Naive thymus-derived CD4-positive, alpha-beta T cell (primary cell): Measurements from ENCODE around the gene MYF5. TPM values are rescaled to one million over a fixed set of nuclear protein-coding genes. Genes with fewer than 3 reads are reported as not detected.

Source experiments
- ATAC-seq: fragments of 150-1000 bp; cut with Tn5 transposase; 2 replicates; pipeline ENCODE4 v1.10.0; 2021; ENCODE audit warnings: mild to moderate bottlenecking, moderate library complexity
- CTCF ChIA-PET: fragments of 350-600 bp; sonication (Branson Sonifier 250); formaldehyde crosslinking; loops from one replicate; lab custom pipeline; 2021; ENCODE audit warnings: antibody characterized with exemption; lab: Charles Lee
- POLR2A ChIA-PET: fragments of 350-600 bp; sonication (Branson Sonifier 250); formaldehyde crosslinking; loops from one replicate; lab custom pipeline; 2021; ENCODE audit warnings: antibody characterized with exemption, inconsistent platforms; lab: Charles Lee
- DNase-seq, 9 donors: peaks; one replicate each; pipeline versions ENCODE4 v3.0.0 to v3.0.0-alpha.2; 2020 to 2022; ENCODE audit warnings: mixed read lengths in 1 of 9
- H3K27ac ChIP-seq: one replicate; pipeline ENCODE4 v1.7.0; 2013; ENCODE audit warnings: mild to moderate bottlenecking, low read depth, low read length, moderate library complexity
- H3K27me3 ChIP-seq, 2 donors: one replicate each; pipeline ENCODE4 v1.7.0; 2013; ENCODE audit warnings: low read length in 2 of 2, mild to moderate bottlenecking in 2 of 2, moderate library complexity in 2 of 2; ENCODE audit not compliant: control insufficient read depth in 2 of 2, insufficient read depth in 2 of 2
- H3K36me3 ChIP-seq, 3 experiments: 1 replicate in 2 of 3; 2 replicates in 1 of 3; pipeline ENCODE4 v1.7.0; 2013; ENCODE audit warnings: low read length in 3 of 3, mild to moderate bottlenecking in 3 of 3, moderate library complexity in 1 of 3; ENCODE audit not compliant: insufficient read depth in 3 of 3, control insufficient read depth in 2 of 3
- H3K4me1 ChIP-seq, 2 donors: one replicate each; pipeline ENCODE4 v1.7.0; 2013; ENCODE audit warnings: low read length in 2 of 2, mild to moderate bottlenecking in 2 of 2, moderate library complexity in 1 of 2; ENCODE audit not compliant: control insufficient read depth in 2 of 2, insufficient read depth in 2 of 2
- H3K4me3 ChIP-seq: 2 replicates; pipeline ENCODE4 v1.7.0; 2013; ENCODE audit warnings: mild to moderate bottlenecking, low read length
- H3K9me3 ChIP-seq, 3 experiments: 1 replicate in 2 of 3; 2 replicates in 1 of 3; pipeline ENCODE4 v1.7.0; 2013; ENCODE audit warnings: low read length in 3 of 3; ENCODE audit not compliant: control insufficient read depth in 2 of 3
- H3K27ac Mint-ChIP-seq, 9 donors: one replicate each; pipeline ENCODE4 v1.8.0; 2020 to 2022; ENCODE audit warnings: mixed read lengths in 9 of 9, mild to moderate bottlenecking in 8 of 9, moderate library complexity in 5 of 9, inconsistent platforms in 2 of 9
- H3K27me3 Mint-ChIP-seq, 5 donors: one replicate each; pipeline ENCODE4 v1.8.0; 2021 to 2022; ENCODE audit warnings: mixed read lengths in 5 of 5, mild to moderate bottlenecking in 1 of 5
- H3K36me3 Mint-ChIP-seq, 5 donors: one replicate each; pipeline ENCODE4 v1.8.0; 2020 to 2022; ENCODE audit warnings: mixed read lengths in 5 of 5, mild to moderate bottlenecking in 3 of 5, inconsistent platforms in 1 of 5
- H3K4me1 Mint-ChIP-seq, 7 donors: one replicate each; pipeline ENCODE4 v1.8.0; 2020 to 2022; ENCODE audit warnings: mixed read lengths in 7 of 7, mild to moderate bottlenecking in 3 of 7, inconsistent platforms in 1 of 7
- H3K4me3 Mint-ChIP-seq, 10 donors: one replicate each; pipeline ENCODE4 v1.8.0; 2020 to 2022; ENCODE audit warnings: mild to moderate bottlenecking in 10 of 10, mixed read lengths in 10 of 10, moderate library complexity in 6 of 10, inconsistent platforms in 2 of 10
- H3K9me3 Mint-ChIP-seq, 11 donors: one replicate each; pipeline ENCODE4 v1.8.0; 2020 to 2022; ENCODE audit warnings: mixed read lengths in 11 of 11, mild to moderate bottlenecking in 4 of 11, inconsistent platforms in 1 of 11, moderate library complexity in 1 of 11
- intact Hi-C, 2 donors: fragments of 100-400 bp; cut with micrococcal nuclease; formaldehyde crosslinking; loops; one replicate each; pipeline ENCODE4 v1.15.1; 2023
- polyA plus RNA-seq, 2 donors: library from polyadenylated mRNA; unstranded; fragments of 300-500 nt; fragmentation: Illumina TruSeq; gene quantifications; one replicate each; pipeline ENCODE4 v1.2.3, GENCODE V29; 2021
- total RNA-seq, 6 experiments: library from RNA in 5 of 6; stranded (reverse) in 5 of 6; gene quantifications; 1 replicate in 5 of 6; 2 replicates in 1 of 6; pipeline ENCODE4 v1.2.3 and lab custom pipeline; 2021 to 2026

Gene MYF5
- total and polyA plus RNA-seq, 7 experiments from 2014 or later: not detected

DNA sequence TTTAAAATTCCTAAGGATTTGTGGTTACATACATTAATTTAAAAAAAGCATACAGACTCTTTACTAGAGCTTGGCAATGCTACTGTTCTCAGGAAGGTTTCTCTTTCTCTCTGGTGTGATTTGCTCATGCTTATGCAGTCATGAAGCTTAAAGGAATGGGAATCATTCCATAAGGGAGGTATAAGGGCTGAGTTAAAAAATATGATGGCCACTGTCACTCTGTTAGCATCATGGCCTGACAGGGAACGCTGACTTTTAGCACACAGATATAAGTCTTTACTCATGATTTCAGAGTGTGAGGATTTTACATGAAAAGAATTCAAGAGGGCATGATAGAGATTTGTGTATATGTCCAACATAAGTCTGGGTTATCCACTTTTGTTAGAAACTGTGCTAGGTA lies 3.8 kb downstream of the MYF5 start:
- Mint-ChIP-seq H3K27me3 (peaks cover 9 to 21% (median 19%) of the 10 kb centered on the region in 5 donors), H3K36me3 (no peaks in the 10 kb centered on the region), H3K27ac (no peak overlapping the region), H3K9me3 (peaks cover 0 to 9% (median 1%) of the 10 kb centered on the region in 11 donors), H3K4me3 (no peak overlapping the region), H3K4me1 (no peaks in the 10 kb centered on the region)
- ChIA-PET POLR2A (interaction anchor here (0.7 kb wide), 1 partner anchor 393 kb away, joined by 3 read pairs; no protein-coding TSS in a partner anchor), CTCF (no interaction called here)
- H3K4me1 ChIP-seq: no peaks in the 10 kb centered on the region
- H3K36me3 ChIP-seq: no peaks in the 10 kb centered on the region
- H3K27me3 ChIP-seq: no peaks in the 10 kb centered on the region
- intact Hi-C loops: no loop called here
- no peaks in the 10 kb centered on the region for H3K9me3 ChIP-seq
- DNase-seq: no peak
- no peak overlapping the region for H3K4me3 ChIP-seq
- no peak for ATAC-seq
- no peak overlapping the region for H3K27ac ChIP-seq

DNA sequence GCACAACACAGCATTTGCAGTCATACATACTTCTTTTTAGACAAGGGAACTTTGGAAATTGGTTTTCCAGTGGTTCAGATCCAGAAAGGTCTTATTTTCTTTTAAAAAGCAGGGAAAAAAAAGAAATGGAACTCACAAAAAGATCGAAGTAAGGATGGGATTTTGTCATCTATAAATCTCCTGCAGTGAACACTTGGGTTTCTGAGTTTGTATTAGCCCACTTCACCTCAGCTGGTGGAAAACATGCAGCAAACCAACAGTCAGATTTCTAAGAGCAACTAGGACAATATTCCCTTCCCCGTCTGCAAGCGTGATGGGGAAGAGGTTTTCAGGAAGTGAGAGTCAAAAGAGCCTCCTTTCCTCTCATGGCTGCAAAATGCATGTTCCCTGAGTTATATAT lies 4.6 kb downstream of the MYF5 start:
- ATAC-seq (no peak), DNase-seq (no peak)
- POLR2A ChIA-PET: no interaction called here
- no peaks in the 10 kb centered on the region for H3K4me1 ChIP-seq
- intact Hi-C loops: no loop called here
- no peaks in the 10 kb centered on the region for H3K27me3 ChIP-seq
- H3K4me3 ChIP-seq: no peak overlapping the region
- no peaks in the 10 kb centered on the region for H3K9me3 ChIP-seq
- peaks cover 4 to 13% (median 11%) of the 10 kb centered on the region in 5 donors for H3K27me3 Mint-ChIP-seq
- CTCF ChIA-PET: no interaction called here
- no peaks in the 10 kb centered on the region for H3K36me3 Mint-ChIP-seq
- H3K27ac Mint-ChIP-seq: no peak overlapping the region
- H3K27ac ChIP-seq: no peak overlapping the region
- no peaks in the 10 kb centered on the region for H3K4me1 Mint-ChIP-seq
- peaks cover 0 to 4% (median 0%) of the 10 kb centered on the region in 11 donors for H3K9me3 Mint-ChIP-seq
- H3K4me3 Mint-ChIP-seq: no peak overlapping the region
- no peaks in the 10 kb centered on the region for H3K36me3 ChIP-seq

DNA sequence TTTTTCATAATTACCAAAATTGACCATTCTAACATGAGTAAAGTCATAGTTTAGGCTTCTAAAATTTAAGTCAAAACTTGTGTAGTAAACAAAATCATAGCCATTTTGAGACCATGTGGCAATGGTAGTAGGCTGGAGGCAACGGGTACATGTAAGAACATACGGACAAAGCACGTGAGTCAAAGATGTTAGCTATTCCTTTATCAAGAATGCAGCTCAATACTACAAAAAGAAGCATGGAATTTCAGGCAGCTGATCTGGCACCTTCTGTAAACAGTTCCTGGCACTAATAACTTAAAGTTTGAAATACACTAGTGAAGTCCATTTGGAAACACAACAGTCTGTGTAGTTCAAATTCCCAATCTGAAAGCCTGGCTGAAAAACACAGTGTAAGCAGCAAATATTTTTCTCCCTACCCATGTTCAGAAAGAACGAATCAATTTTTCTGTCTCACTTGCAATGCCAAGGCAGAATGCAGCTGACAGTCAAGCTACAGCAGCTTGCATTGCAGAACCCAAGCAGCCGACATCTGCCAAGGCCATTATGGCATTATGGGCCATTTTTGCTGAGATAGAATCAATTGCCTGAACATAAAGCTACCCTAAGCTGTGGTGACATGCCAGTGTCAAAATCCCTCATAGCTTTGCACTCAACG lies 29.3 kb downstream of the MYF5 start:
- H3K27me3 Mint-ChIP-seq: no peaks in the 10 kb centered on the region
- H3K4me3 Mint-ChIP-seq: no peak overlapping the region
- ChIA-PET POLR2A (no interaction called here), CTCF (no interaction called here)
- ATAC-seq (no peak), DNase-seq (no peak)
- Histone ChIP-seq H3K4me1 (no peaks in the 10 kb centered on the region), H3K4me3 (no peak overlapping the region), H3K27ac (no peak overlapping the region), H3K9me3 (no peaks in the 10 kb centered on the region), H3K36me3 (no peaks in the 10 kb centered on the region), H3K27me3 (no peaks in the 10 kb centered on the region)
- no peaks in the 10 kb centered on the region for H3K36me3 Mint-ChIP-seq
- intact Hi-C loops: no loop called here
- H3K9me3 Mint-ChIP-seq: peaks cover 0 to 6% (median 0%) of the 10 kb centered on the region in 11 donors
- H3K27ac Mint-ChIP-seq: no peak overlapping the region
- H3K4me1 Mint-ChIP-seq: no peaks in the 10 kb centered on the region

DNA sequence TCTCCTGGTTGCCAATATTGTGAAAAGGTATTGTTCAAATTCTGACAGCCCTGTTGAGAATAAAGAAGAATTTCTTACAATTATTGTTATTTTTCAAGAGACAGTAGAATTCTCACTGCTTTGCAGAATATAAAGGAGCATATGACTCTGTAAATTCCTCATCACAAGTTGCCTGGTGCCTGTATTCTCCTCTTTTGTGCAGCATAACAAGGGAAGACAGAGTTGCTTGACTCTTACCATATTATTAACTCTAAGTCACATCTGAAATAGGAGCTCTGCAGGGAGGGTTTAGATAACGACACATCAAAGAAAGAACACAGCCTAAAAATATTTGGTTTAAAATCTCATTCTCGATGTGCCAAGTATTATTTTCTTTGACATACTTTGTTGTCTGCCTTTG lies 31.1 kb downstream of the MYF5 start:
- DNase-seq (no peak), ATAC-seq (no peak)
- no peak overlapping the region for H3K27ac Mint-ChIP-seq
- H3K27me3 ChIP-seq: no peaks in the 10 kb centered on the region
- no peaks in the 10 kb centered on the region for H3K36me3 ChIP-seq
- no peak overlapping the region for H3K27ac ChIP-seq
- ChIA-PET CTCF (no interaction called here), POLR2A (no interaction called here)
- H3K9me3 Mint-ChIP-seq: peaks cover 0 to 6% (median 0%) of the 10 kb centered on the region in 11 donors
- H3K4me1 ChIP-seq: no peaks in the 10 kb centered on the region
- H3K4me3 Mint-ChIP-seq: no peak overlapping the region
- intact Hi-C loops: no loop called here
- no peaks in the 10 kb centered on the region for H3K4me1 Mint-ChIP-seq
- H3K27me3 Mint-ChIP-seq: no peaks in the 10 kb centered on the region
- H3K36me3 Mint-ChIP-seq: no peaks in the 10 kb centered on the region
- no peaks in the 10 kb centered on the region for H3K9me3 ChIP-seq
- no peak overlapping the region for H3K4me3 ChIP-seq

DNA sequence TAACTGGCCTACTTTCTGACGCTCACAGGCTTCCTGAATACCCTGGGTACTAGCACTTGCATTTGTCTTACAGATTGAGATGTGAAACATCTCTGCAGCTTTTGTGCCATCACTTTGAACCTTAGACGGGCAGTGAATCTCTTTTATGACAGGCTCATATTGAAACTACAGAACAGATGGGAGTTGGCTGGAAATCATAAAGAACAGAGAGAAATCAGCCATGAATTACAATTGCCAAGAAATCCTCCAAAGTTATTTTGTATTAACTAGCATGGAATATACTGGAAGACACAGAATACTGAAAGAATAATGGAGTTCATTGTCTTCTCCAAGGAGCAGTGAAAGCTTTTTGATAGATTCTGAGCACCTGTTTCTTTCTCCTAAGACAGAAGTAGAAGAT lies 32.7 kb downstream of the MYF5 start:
- Mint-ChIP-seq H3K27ac (no peak overlapping the region), H3K9me3 (peaks cover 0 to 12% (median 0%) of the 10 kb centered on the region in 11 donors), H3K27me3 (no peaks in the 10 kb centered on the region), H3K36me3 (no peaks in the 10 kb centered on the region), H3K4me3 (no peak overlapping the region), H3K4me1 (no peaks in the 10 kb centered on the region)
- Histone ChIP-seq H3K4me1 (no peaks in the 10 kb centered on the region), H3K27ac (no peak overlapping the region), H3K4me3 (no peak overlapping the region), H3K27me3 (no peaks in the 10 kb centered on the region), H3K9me3 (no peaks in the 10 kb centered on the region), H3K36me3 (no peaks in the 10 kb centered on the region)
- DNase-seq: no peak
- intact Hi-C loops: no loop called here
- ChIA-PET POLR2A (no interaction called here), CTCF (no interaction called here)
- no peak for ATAC-seq

DNA sequence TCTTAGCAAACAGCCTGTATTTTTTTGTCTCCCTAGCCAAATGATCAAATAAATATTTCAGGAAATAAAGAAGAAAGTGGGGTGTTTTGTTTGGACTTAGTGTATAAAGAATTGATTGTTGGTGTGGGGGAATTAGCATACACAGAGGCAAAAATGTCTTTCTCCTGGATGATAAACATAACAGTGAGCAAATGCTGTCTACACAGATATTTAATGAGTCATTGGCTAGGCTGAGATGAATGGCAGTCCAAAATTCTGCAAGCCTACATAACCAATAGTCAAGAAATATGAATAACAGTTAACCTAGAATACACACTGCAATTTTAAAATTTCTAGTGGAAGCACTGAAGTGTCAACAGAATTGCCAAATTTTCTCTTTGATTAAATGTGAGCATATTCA lies 35.8 kb downstream of the MYF5 start:
- ATAC-seq: no peak
- no peak for DNase-seq
- no peak overlapping the region for H3K4me3 Mint-ChIP-seq
- H3K4me1 Mint-ChIP-seq: no peaks in the 10 kb centered on the region
- intact Hi-C loops: no loop called here
- no peaks in the 10 kb centered on the region for H3K36me3 Mint-ChIP-seq
- no peaks in the 10 kb centered on the region for H3K27me3 Mint-ChIP-seq
- Histone ChIP-seq H3K27me3 (no peaks in the 10 kb centered on the region), H3K9me3 (no peaks in the 10 kb centered on the region), H3K27ac (no peak overlapping the region), H3K4me1 (no peaks in the 10 kb centered on the region), H3K4me3 (no peak overlapping the region), H3K36me3 (no peaks in the 10 kb centered on the region)
- ChIA-PET CTCF (no interaction called here), POLR2A (no interaction called here)
- peaks cover 0 to 16% (median 0%) of the 10 kb centered on the region in 11 donors for H3K9me3 Mint-ChIP-seq
- no peak overlapping the region for H3K27ac Mint-ChIP-seq

DNA sequence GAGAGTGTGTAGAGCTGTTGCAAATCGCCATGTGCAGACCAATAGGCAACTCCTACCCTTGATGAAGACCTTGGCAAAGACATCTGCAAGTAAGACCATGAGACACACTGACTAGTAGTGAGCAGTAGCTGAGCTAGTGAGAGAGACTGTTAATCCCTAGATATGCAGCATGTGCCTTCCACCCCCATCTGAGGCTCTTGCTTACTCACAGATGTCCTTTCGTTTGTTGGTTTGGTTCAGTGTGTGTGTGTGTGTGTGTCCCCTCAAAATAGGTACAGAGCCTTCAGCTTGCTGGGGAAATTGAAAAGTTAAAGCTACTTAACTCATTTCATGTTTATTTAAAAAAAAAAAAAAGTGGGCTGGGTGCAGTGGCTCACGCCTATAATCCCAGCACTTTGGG lies 37.6 kb downstream of the MYF5 start:
- intact Hi-C loops: no loop called here
- no peak for ATAC-seq
- H3K27me3 Mint-ChIP-seq: no peaks in the 10 kb centered on the region
- no peaks in the 10 kb centered on the region for H3K36me3 Mint-ChIP-seq
- peaks cover 0 to 18% (median 0%) of the 10 kb centered on the region in 11 donors for H3K9me3 Mint-ChIP-seq
- Histone ChIP-seq H3K9me3 (no peaks in the 10 kb centered on the region), H3K27ac (no peak overlapping the region), H3K4me1 (no peaks in the 10 kb centered on the region), H3K4me3 (no peak overlapping the region), H3K27me3 (no peaks in the 10 kb centered on the region), H3K36me3 (no peaks in the 10 kb centered on the region)
- POLR2A ChIA-PET: no interaction called here
- no peaks in the 10 kb centered on the region for H3K4me1 Mint-ChIP-seq
- no peak overlapping the region for H3K4me3 Mint-ChIP-seq
- no peak overlapping the region for H3K27ac Mint-ChIP-seq
- DNase-seq: no peak
- CTCF ChIA-PET: no interaction called here
